ENCODE measurements around the gene ZC3H4. TPM values are rescaled to one million over a fixed set of nuclear protein-coding genes. Genes with fewer than 3 reads are reported as not detected.
A peak's percentile ranks its signal among the peaks of the same experiment; 100 is the strongest.

The ZC3H4 gene
- total RNA-seq, 1 experiment from 2014 or later: 45.1 TPM

GRCh38 chr19:47152205-47152604, 38.6 kb upstream of the ZC3H4 start:
- ChIA-PET CTCF (no interaction called here), RAD21 (ENCODE audit: low non-redundant PET in 1 of 2, low total read pairs in 2 of 2, uncharacterized antibody in 2 of 2, unreplicated experiment in 2 of 2) (no interaction called here), POLR2A (interaction anchor here (0.6 kb wide), 1 partner anchor 503 kb away, joined by 4 read pairs; no protein-coding TSS in a partner anchor)
- Histone ChIP-seq H3K4me2 (ENCODE audit: low read length) (no peak overlapping the region), H3K9me3 (ENCODE audit: control insufficient read depth in 1 of 2, insufficient read depth in 1 of 2, low read depth in 1 of 2, low read length in 2 of 2) (no peaks in the 10 kb centered on the region), H3K9me2 (ENCODE audit: insufficient read depth) (no peaks in the 10 kb centered on the region), H2AFZ (ENCODE audit: low read depth, low read length, poor library complexity, severe bottlenecking) (no peak overlapping the region), H3K4me1 (ENCODE audit: control insufficient read depth in 1 of 2, insufficient read depth in 2 of 2, low read length in 2 of 2) (peaks cover 14 to 30% of the 10 kb centered on the region in 2 experiments; a peak in 3 of 4 replicates), H3K27ac (ENCODE audit: low read depth, low read length) (peak overlapping the region; percentile 31), H4K20me1 (ENCODE audit: insufficient read depth) (peaks cover 9% of the 10 kb centered on the region; the same call in 1 of the 2 replicates), H3K36me3 (ENCODE audit: control insufficient read depth in 1 of 2, insufficient read depth in 2 of 2, low read length in 2 of 2) (peaks cover 44 to 71% of the 10 kb centered on the region in 2 experiments), H3K79me2 (ENCODE audit: insufficient read depth, low read length) (peaks cover 93% of the 10 kb centered on the region), H3K4me3 (replicated peaks in 1 of 2; ENCODE audit: low read depth in 1 of 2, low read length in 2 of 2) (no peak overlapping the region), H3K27me3 (ENCODE audit: insufficient read depth, low read length) (no peaks in the 10 kb centered on the region), H3K9ac (ENCODE audit: low read length) (no peak overlapping the region)
- no peak for TF ChIP-seq RAD21 (IDR thresholded peaks at IDR 0.05; ENCODE audit: low read depth)
- TF ChIP-seq ZFX (IDR thresholded peaks at IDR 0.05): no peak
- no peak for TF ChIP-seq REST (IDR thresholded peaks at IDR 0.05; ENCODE audit: low read depth)
- TF ChIP-seq SRF (IDR thresholded peaks at IDR 0.05; ENCODE audit: low read depth): no peak
- TF ChIP-seq SIN3A (IDR thresholded peaks at IDR 0.05; ENCODE audit: low read depth): no peak
- no peak for TF ChIP-seq POLR2A (IDR thresholded peaks at IDR 0.05; ENCODE audit: borderline replicate concordance, extremely low read depth, insufficient read depth, insufficient read length)
- no peak for TF ChIP-seq SP1 (IDR thresholded peaks at IDR 0.05; ENCODE audit: low read depth)
- TF ChIP-seq ZBTB33 (IDR thresholded peaks at IDR 0.05; ENCODE audit: extremely low read depth, insufficient replicate concordance, low read length): no peak
- no peak for TF ChIP-seq CBX3 (IDR thresholded peaks at IDR 0.05; ENCODE audit: low read depth)
- no peak for TF ChIP-seq MAX (IDR thresholded peaks at IDR 0.05)
- TF ChIP-seq ZNF274 (IDR thresholded peaks at IDR 0.05; ENCODE audit: low read depth, low read length): no peak
- no TSS peak for BruUV-seq (replicated peaks)
- no peak for ATAC-seq
- DNase-seq (ENCODE audit: low read depth, low spot score): no peak
- intact Hi-C loops (cut with micrococcal nuclease): no loop called here
